ENCODE results near the gene VAMP5.

DNA sequence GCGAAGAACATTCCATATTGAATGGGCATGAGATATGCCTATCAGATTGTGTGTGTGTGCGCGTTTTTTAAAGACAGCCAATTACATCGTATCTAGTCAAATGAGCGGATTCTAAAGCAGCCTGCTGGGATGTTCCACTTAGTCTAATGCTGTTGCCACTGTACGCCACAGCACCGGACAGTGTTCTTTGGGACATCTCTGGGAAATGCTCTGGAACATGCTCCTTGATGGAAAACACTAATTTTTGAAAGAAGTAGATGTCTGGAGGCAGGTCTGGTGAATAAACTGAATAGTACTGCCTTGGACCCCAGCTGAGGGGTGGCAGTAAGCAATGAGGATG is 21.9 kb downstream of the VAMP5 start:
- TF ChIP-seq POLR2A (IDR thresholded peaks at IDR 0.05): no peak
- TF ChIP-seq, protein P1, sequence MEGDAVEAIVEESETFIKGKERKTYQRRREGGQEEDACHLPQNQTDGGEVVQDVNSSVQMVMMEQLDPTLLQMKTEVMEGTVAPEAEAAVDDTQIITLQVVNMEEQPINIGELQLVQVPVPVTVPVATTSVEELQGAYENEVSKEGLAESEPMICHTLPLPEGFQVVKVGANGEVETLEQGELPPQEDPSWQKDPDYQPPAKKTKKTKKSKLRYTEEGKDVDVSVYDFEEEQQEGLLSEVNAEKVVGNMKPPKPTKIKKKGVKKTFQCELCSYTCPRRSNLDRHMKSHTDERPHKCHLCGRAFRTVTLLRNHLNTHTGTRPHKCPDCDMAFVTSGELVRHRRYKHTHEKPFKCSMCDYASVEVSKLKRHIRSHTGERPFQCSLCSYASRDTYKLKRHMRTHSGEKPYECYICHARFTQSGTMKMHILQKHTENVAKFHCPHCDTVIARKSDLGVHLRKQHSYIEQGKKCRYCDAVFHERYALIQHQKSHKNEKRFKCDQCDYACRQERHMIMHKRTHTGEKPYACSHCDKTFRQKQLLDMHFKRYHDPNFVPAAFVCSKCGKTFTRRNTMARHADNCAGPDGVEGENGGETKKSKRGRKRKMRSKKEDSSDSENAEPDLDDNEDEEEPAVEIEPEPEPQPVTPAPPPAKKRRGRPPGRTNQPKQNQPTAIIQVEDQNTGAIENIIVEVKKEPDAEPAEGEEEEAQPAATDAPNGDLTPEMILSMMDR (IDR thresholded peaks at IDR 0.05): no peak
